A673 (cell line): ENCODE data around the gene FABP3. TPM values are rescaled to one million over a fixed set of nuclear protein-coding genes. Genes with fewer than 3 reads are reported as not detected.

Experiments used
- Bru-seq: library from RNA; stranded (reverse); fragments of 400-500 nt; gene quantifications from one replicate; lab custom pipeline; 2021; lab: Mats Ljungman, UMichigan
- BruChase-seq, 2 experiments: library from RNA; stranded (reverse); fragments of 400-500 nt; gene quantifications; one replicate each; lab custom pipeline; 2021; lab: Mats Ljungman, UMichigan
- BruUV-seq: library from RNA; stranded (reverse); fragments of 400-500 nt; replicated peaks from 2 replicates; lab custom pipeline; 2021; lab: Mats Ljungman, UMichigan
- CTCF ChIA-PET: fragments of 300-600 bp; sonication (Branson Sonifier 250); formaldehyde crosslinking; loops from one replicate; lab custom pipeline; 2022; ENCODE audit warnings: antibody characterized with exemption; lab: Charles Lee
- POLR2A ChIA-PET: fragments of 300-600 bp; sonication (Branson Sonifier 250); formaldehyde crosslinking; loops from one replicate; lab custom pipeline; 2022; ENCODE audit warnings: antibody characterized with exemption; ENCODE audit not compliant: low non-redundant PET; lab: Charles Lee
- DNase-seq: peaks from one replicate; pipeline ENCODE4 v3.0.0-alpha.2; 2015; ENCODE audit warnings: low spot score
- H3K27ac ChIP-seq: fragments of 200-600 bp; sonication (generic); 2 replicates; pipeline ENCODE4 v1.5.1; 2016; ENCODE audit warnings: mixed run types, low read depth, mild to moderate bottlenecking, mixed read lengths, antibody characterized with exemption, low read length; ENCODE audit not compliant: poor library complexity, severe bottlenecking
- H3K27me3 ChIP-seq: fragments of 200-600 bp; sonication (generic); replicated peaks from 2 replicates; pipeline ENCODE4 v1.6.1; 2017; ENCODE audit warnings: mixed run types, low read depth, mild to moderate bottlenecking, mixed read lengths, antibody characterized with exemption, low read length; ENCODE audit not compliant: insufficient read depth, poor library complexity
- H3K36me3 ChIP-seq: fragments of 200-600 bp; sonication (generic); 2 replicates; pipeline ENCODE4 v1.6.1; 2016; ENCODE audit warnings: mixed run types, mild to moderate bottlenecking, mixed read lengths, antibody characterized with exemption, low read length; ENCODE audit not compliant: insufficient read depth, poor library complexity, severe bottlenecking
- H3K4me1 ChIP-seq: fragments of 200-600 bp; sonication (generic); 2 replicates; pipeline ENCODE4 v1.6.1; 2017; ENCODE audit warnings: mixed run types, mild to moderate bottlenecking, mixed read lengths, antibody characterized with exemption, low read length; ENCODE audit not compliant: insufficient read depth, poor library complexity, severe bottlenecking
- H3K4me3 ChIP-seq: fragments of 200-600 bp; sonication (generic); 2 replicates; pipeline ENCODE4 v1.5.1; 2016; ENCODE audit warnings: low read depth, mixed run types, mild to moderate bottlenecking, mixed read lengths, low read length; ENCODE audit not compliant: poor library complexity, severe bottlenecking
- H3K9me3 ChIP-seq: fragments of 200-600 bp; sonication (generic); 2 replicates; pipeline ENCODE4 v1.6.1; 2016; ENCODE audit warnings: mixed run types, low read depth, mild to moderate bottlenecking, mixed read lengths, antibody characterized with exemption, low read length; ENCODE audit not compliant: poor library complexity, severe bottlenecking
- EZH2 ChIP-seq: fragments of 200-600 bp; sonication (generic); IDR thresholded peaks from 2 replicates; pipeline ENCODE4 v1.6.1; 2017; ENCODE audit warnings: borderline replicate concordance, low read depth, mild to moderate bottlenecking, mixed read lengths, antibody characterized with exemption, low read length; ENCODE audit not compliant: poor library complexity, severe bottlenecking
- intact Hi-C: fragments of 100-400 bp; cut with micrococcal nuclease; formaldehyde crosslinking; loops from one replicate; pipeline ENCODE4 v1.10.0; 2022; ENCODE audit not compliant: unreplicated experiment
- long read RNA-seq: library from polyadenylated mRNA; stranded (forward); transcript quantifications from one replicate; pipeline ENCODE4 v2.0.0, GENCODE V29; 2022
- total RNA-seq: library from RNA; stranded (reverse); gene quantifications from 2 replicates; pipeline ENCODE4 v1.2.3, GENCODE V29; 2021
- TF ChIP-seq, protein P1 (sequence below): fragments of 300-800, 200-600 bp; sonication (generic); conservative IDR thresholded peaks from 2 replicates; pipeline ENCODE4 v1.5.1; 2017; ENCODE audit warnings: low read depth, mild to moderate bottlenecking, antibody characterized with exemption, low read length, moderate library complexity, mixed read lengths

FABP3 gene
- 0.66 TPM in 1 of 2 replicates, not detected in the other for total RNA-seq
- percentile 10 among the genes with signal in this experiment for Bru-seq, nascent RNA
- percentile 14 among the genes with signal in this experiment for BruChase-seq, experiment 1, labeled RNA remaining after a 2-hour chase
- percentile 17 among the genes with signal in this experiment for BruChase-seq, experiment 2, labeled RNA remaining after a 6-hour chase
- long read RNA-seq, result 0 reads

DNA sequence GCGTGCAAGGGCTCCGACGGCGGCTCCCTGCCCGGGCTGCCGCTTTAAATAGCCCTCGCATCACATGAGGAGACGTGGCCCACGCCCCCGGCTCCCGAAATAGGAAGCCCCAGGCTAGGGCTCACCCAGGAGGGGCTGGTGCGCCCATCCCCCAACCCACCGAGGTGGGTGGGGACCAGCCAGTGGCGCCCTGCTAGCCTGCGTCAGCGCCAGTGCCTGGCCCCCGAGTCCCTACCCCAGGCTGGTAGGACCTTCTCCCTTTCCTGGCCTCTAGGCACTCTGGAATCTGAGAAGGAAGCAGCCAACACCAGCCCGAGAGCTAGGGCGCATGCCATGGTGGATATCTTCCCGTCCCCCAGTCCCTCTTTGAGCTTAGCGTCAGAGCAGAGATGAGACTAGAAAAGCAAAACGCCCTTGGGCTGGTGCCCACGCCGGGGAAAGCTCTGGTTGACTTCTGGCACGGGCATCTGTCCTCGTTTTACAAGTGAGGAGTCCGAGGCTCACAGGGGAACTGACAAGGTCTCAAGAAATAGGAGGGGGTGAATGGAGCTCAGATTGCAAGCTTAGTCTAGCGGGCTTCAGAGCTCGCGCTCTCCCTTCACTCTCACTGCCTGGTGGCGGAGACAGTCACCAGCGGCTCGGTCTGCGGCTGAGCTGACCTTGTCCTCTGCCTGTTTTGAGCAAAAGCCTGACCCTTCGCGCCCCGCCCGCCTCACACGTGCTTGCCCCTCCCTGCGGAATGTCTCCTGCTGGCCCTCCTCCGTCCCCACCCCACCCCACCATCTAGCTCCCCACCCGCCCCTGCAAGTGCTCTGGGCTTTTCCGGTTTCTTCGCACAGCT is at the start of gene FABP3:
TSS of gene FABP3 (minus strand) at position 21 of the 841 bp plus-strand sequence. CDS start 62 bp downstream, outside the sequence.
- no peaks in the 10 kb centered on the region for H3K36me3 ChIP-seq
- intact Hi-C loops, result no loop called here
- ChIA-PET POLR2A (no interaction called here), CTCF (interaction anchor here (0.5 to 1.4 kb wide), 2 partner anchors 93 to 416 kb away, joined by 3 to 5 read pairs; no protein-coding TSS in a partner anchor)
- BruUV-seq, result no TSS peak
- peak within 1 kb of the TSS; percentile 43 for H3K4me3 ChIP-seq
- DNase-seq, result peak; percentile 52
- no peaks in the 10 kb centered on the region for H3K27me3 ChIP-seq
- H3K9me3 ChIP-seq, result no peaks in the 10 kb centered on the region
- H3K27ac ChIP-seq, result no peak within 1 kb of the TSS
- H3K4me1 ChIP-seq, result peaks cover 11% of the 10 kb centered on the region
- TF ChIP-seq EZH2, result no peak
- TF ChIP-seq, protein P1, sequence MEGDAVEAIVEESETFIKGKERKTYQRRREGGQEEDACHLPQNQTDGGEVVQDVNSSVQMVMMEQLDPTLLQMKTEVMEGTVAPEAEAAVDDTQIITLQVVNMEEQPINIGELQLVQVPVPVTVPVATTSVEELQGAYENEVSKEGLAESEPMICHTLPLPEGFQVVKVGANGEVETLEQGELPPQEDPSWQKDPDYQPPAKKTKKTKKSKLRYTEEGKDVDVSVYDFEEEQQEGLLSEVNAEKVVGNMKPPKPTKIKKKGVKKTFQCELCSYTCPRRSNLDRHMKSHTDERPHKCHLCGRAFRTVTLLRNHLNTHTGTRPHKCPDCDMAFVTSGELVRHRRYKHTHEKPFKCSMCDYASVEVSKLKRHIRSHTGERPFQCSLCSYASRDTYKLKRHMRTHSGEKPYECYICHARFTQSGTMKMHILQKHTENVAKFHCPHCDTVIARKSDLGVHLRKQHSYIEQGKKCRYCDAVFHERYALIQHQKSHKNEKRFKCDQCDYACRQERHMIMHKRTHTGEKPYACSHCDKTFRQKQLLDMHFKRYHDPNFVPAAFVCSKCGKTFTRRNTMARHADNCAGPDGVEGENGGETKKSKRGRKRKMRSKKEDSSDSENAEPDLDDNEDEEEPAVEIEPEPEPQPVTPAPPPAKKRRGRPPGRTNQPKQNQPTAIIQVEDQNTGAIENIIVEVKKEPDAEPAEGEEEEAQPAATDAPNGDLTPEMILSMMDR, result no peak

DNA sequence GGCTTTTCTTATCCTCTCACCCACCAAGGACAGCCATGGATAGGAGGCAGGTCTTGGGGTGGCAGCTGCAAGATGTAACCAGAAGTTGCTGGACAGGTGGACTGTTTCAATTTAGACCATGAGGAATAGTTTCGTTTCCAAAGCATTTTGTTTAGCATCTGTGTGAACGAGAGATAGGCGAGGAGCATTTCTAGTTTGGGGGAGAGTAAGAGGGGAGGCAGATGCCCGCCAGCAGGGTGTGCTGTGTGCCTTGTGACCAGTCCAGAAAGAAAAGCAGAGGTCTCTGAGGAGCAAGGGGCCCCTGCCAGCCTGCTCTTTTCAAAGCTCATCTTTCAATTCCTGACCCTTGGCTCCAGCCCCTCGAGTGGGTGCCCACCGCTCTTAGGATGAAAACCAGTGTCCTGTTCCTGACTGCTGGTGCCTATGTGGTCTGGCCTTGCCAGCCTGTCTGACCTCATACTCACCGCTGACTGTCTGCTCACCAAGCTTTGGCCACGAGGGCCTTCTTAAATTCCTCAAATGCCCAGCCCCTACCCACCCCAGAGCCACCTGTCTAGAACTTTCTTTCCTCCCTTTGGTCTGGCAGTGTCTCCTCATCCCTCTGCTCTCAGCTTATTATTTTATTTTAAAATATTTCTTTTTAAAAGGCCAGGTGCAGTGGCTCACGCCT is 48.6 kb upstream of the FABP3 start:
- Histone ChIP-seq H3K27me3 (no peaks in the 10 kb centered on the region), H3K4me3 (no peak overlapping the region), H3K9me3 (no peaks in the 10 kb centered on the region), H3K36me3 (no peaks in the 10 kb centered on the region), H3K4me1 (no peaks in the 10 kb centered on the region), H3K27ac (no peak overlapping the region)
- intact Hi-C loops, result loop anchor here (2.0 kb wide), 1 partner anchor 237 kb away; no protein-coding TSS in a partner anchor
- BruUV-seq, result no TSS peak
- CTCF ChIA-PET, result interaction anchor here (0.6 to 1.9 kb wide), 3 partner anchors 27 to 367 kb away, joined by 3 to 10 read pairs (median 3); no protein-coding TSS in a partner anchor
- POLR2A ChIA-PET, result interaction anchor here (0.7 kb wide), 1 partner anchor 25 kb away, joined by 4 read pairs; no protein-coding TSS in a partner anchor
- TF ChIP-seq, protein P1, result peak; percentile 44
- TF ChIP-seq EZH2, result no peak
- no peak for DNase-seq

DNA sequence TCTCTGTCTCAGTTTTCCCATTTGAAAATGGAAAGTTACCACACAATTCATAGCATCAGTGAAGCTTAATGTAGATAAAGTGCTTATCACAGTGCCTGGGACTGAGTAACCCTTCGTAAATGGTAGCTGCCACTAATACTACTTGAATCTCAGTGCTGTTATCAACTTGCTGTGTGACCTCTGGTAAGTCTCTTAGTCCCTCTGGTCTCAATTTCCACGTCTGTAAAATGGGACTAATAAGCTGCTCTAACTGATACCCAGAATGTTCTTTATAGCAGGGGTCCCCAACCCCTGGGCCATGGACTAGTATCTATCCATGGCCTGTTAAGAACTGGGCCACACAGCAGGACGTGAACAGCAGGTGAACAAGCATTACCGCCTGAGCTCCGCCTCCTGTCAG is 47.8 kb upstream of the FABP3 start:
- TF ChIP-seq EZH2, result no peak
- TF ChIP-seq, protein P1, result no peak
- Histone ChIP-seq H3K4me1 (no peaks in the 10 kb centered on the region), H3K27me3 (peaks cover 3% of the 10 kb centered on the region), H3K27ac (no peak overlapping the region), H3K4me3 (no peak overlapping the region), H3K9me3 (no peaks in the 10 kb centered on the region), H3K36me3 (no peaks in the 10 kb centered on the region)
- intact Hi-C loops, result no loop called here
- DNase-seq, result no peak
- ChIA-PET CTCF (interaction anchor here (0.6 kb wide), 1 partner anchor 30 kb away, joined by 3 read pairs; no protein-coding TSS in a partner anchor), POLR2A (no interaction called here)
- BruUV-seq, result no TSS peak
